Brain microvascular endothelial cell (primary cell): Measurements from ENCODE around the gene EYA2.
A peak's percentile ranks its signal among the peaks of the same experiment; 100 is the strongest.

ENCODE experiments used
- DNase-seq: peaks from one replicate; pipeline ENCODE4 v3.0.0-alpha.2; 2020
- H3K27ac ChIP-seq: fragments of 250-450 bp; sonication (Bioruptor Pico); 2 replicates; pipeline ENCODE4 v1.5.1; 2020; ENCODE audit warnings: mild to moderate bottlenecking, moderate library complexity
- H3K27me3 ChIP-seq: fragments of 250-450 bp; sonication (Bioruptor Pico); replicated peaks from 2 replicates; pipeline ENCODE4 v1.5.1; 2020; ENCODE audit warnings: mild to moderate bottlenecking
- H3K36me3 ChIP-seq: fragments of 250-450 bp; sonication (Bioruptor Pico); replicated peaks from 2 replicates; pipeline ENCODE4 v1.5.1; 2020; ENCODE audit warnings: mild to moderate bottlenecking
- H3K4me3 ChIP-seq: 2 replicates; pipeline ENCODE4 v1.5.1; 2011; ENCODE audit warnings: low read depth, mild to moderate bottlenecking, control low read depth, low read length, moderate library complexity
- CTCF ChIP-seq: IDR thresholded peaks from 2 replicates; pipeline ENCODE4 v1.5.1; 2011; ENCODE audit warnings: low read depth, mild to moderate bottlenecking, moderate library complexity, low read length, control low read depth, inconsistent platforms; ENCODE audit errors: missing control alignments
- in situ Hi-C: cut with HindIII; loops from 2 replicates; pipeline ENCODE4 v1.10.0; 2017; ENCODE audit warnings: low sequenced_read_pairs, low pct_ligation_motif_present

EYA2 gene

GRCh38 chr20:47161411-47161810 is 266.8 kb downstream of the EYA2 start:
- Histone ChIP-seq H3K27ac (no peak overlapping the region), H3K36me3 (no peaks in the 10 kb centered on the region), H3K27me3 (no peaks in the 10 kb centered on the region), H3K4me3 (no peak overlapping the region)
- in situ Hi-C loops, result no loop called here
- TF ChIP-seq CTCF, result no peak
- no peak for DNase-seq

GRCh38 chr20:47164140-47164539 is 269.5 kb downstream of the EYA2 start:
- in situ Hi-C loops, result no loop called here

GRCh38 chr20:47165376-47165865 is 270.8 kb downstream of the EYA2 start:
- no peak for DNase-seq

More at GRCh38 chr20:47164140-47164539, 269.5 kb downstream of the EYA2 start:
- no peak for DNase-seq
- Histone ChIP-seq H3K4me3 (no peak overlapping the region), H3K27me3 (peaks cover under 1% of the 10 kb centered on the region), H3K36me3 (no peaks in the 10 kb centered on the region), H3K27ac (no peak overlapping the region)
- TF ChIP-seq CTCF, result no peak

DNA sequence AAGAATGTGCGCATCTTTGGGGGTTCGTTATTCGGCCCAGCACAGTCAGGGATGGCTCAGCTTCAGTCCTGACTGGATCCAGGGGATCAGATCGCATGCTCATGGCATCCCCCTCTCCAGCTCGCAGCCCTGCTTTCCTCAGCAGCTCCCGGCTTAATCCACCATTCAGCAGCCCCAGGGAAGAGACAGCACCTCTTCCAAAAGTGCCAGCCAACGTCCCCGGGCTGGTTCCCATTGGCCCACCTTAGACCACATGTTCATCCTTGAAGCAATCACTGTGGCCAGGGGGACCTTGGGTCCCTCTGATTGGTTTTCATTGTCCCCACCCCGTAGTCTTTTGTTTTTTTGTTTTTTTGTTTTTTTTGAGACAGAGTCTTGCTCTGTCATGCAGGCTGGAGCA is 273.2 kb downstream of the EYA2 start:
- Histone ChIP-seq H3K27me3 (peaks cover 2% of the 10 kb centered on the region), H3K27ac (no peak overlapping the region), H3K4me3 (no peak overlapping the region), H3K36me3 (no peaks in the 10 kb centered on the region)
- no peak for DNase-seq
- in situ Hi-C loops, result no loop called here
- no peak for TF ChIP-seq CTCF

More at GRCh38 chr20:47165376-47165865, 270.8 kb downstream of the EYA2 start:
- Histone ChIP-seq H3K27ac (no peak overlapping the region), H3K36me3 (no peaks in the 10 kb centered on the region), H3K27me3 (peaks cover 2% of the 10 kb centered on the region), H3K4me3 (no peak overlapping the region)
- in situ Hi-C loops, result no loop called here
- no peak for TF ChIP-seq CTCF

GRCh38 chr20:47172579-47172978 is 277.9 kb downstream of the EYA2 start:
- H3K27ac ChIP-seq, result no peak overlapping the region
- no peaks in the 10 kb centered on the region for H3K36me3 ChIP-seq
- no peak for DNase-seq
- no peak for TF ChIP-seq CTCF
- H3K4me3 ChIP-seq, result no peak overlapping the region
- peaks cover 2% of the 10 kb centered on the region for H3K27me3 ChIP-seq
- in situ Hi-C loops, result no loop called here

DNA sequence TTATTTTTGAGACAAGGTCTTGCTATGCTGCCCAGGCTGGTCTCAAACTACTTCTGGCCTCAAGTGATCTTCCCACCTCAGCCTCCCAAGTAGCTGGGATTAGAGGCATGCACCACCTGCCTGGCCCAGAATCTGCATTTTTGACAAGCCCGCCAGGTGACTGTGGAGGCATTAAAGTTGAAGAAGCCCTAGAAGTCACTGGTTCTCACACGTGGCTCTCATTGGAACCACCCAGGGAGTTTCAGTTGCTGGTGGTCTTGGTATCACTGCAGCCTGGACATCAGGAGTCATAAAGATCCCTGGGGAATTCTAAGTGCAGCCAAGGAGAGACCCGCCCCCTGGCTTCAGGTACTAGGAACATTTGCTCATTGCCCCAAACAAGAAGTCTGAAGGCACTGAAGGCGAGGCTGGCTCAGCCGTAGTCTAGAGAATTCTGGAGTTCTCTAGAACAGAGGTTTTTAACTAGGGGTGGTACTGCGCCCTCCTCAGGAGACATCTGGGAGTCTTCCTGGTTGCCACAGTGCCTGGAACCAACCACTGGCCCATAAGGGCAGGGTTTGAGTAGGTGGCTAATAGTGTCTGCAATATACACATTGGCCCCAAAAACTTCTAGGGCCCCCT is 279.1 kb downstream of the EYA2 start:
- H3K36me3 ChIP-seq, result no peaks in the 10 kb centered on the region
- H3K27ac ChIP-seq, result no peak overlapping the region
- DNase-seq, result no peak
- peaks cover 2% of the 10 kb centered on the region for H3K27me3 ChIP-seq
- peak; percentile 22 for TF ChIP-seq CTCF
- in situ Hi-C loops, result no loop called here
- no peak overlapping the region for H3K4me3 ChIP-seq
